ENCODE measurements around the gene POLQ.

DNA sequence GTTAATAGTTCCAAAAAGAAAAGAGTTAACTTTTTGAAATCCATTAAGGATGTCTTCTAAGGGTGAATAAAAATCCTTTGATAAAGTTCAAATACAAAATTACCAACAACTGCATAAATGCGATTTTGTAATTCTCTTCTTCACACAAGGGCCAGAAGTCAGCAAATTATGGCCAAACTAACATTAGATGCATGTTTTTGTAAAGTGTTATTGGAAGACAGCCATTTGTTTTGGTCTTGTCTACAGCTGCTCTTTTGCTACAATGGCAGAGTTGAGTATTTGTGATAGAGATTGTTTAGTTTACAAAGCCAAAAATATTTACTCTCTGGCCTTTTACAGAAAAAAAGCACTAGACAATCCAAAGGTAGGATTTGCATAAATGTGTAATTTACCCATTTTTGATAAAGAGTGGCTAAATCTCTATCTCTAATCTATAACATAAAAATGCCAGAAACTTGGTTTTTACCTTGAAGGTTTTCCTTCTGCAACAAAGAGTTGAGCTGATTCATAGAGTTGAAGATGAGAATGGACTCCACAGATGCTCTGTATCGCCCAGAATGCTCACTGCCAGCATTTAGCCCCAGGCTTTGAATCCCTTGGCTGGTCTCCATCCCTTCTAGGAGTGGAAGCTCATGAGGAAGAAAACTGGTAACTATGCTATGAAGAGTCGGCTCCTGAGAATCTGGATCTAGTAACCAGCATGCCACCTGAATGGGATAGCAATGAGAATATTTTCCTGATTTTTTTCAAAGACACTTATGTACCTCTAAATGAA, 64.5 kb downstream of the POLQ start:
- TF ChIP-seq, protein P1, sequence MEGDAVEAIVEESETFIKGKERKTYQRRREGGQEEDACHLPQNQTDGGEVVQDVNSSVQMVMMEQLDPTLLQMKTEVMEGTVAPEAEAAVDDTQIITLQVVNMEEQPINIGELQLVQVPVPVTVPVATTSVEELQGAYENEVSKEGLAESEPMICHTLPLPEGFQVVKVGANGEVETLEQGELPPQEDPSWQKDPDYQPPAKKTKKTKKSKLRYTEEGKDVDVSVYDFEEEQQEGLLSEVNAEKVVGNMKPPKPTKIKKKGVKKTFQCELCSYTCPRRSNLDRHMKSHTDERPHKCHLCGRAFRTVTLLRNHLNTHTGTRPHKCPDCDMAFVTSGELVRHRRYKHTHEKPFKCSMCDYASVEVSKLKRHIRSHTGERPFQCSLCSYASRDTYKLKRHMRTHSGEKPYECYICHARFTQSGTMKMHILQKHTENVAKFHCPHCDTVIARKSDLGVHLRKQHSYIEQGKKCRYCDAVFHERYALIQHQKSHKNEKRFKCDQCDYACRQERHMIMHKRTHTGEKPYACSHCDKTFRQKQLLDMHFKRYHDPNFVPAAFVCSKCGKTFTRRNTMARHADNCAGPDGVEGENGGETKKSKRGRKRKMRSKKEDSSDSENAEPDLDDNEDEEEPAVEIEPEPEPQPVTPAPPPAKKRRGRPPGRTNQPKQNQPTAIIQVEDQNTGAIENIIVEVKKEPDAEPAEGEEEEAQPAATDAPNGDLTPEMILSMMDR (IDR thresholded peaks at IDR 0.05; ENCODE audit: low read depth, low read length, missing input control): no peak
- TF ChIP-seq, protein P2, sequence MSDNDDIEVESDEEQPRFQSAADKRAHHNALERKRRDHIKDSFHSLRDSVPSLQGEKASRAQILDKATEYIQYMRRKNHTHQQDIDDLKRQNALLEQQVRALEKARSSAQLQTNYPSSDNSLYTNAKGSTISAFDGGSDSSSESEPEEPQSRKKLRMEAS (IDR thresholded peaks at IDR 0.05): no peak
